Osteoblast (primary cell): Measurements from ENCODE around the gene TMEM190. TPM values are rescaled to one million over a fixed set of nuclear protein-coding genes. Genes with fewer than 3 reads are reported as not detected.
A peak's percentile ranks its signal among the peaks of the same experiment; 100 is the strongest.
"Not testable (repeated sequence)": the region's sequence is repeated elsewhere in the genome, so short reads cannot be mapped to it uniquely, and the experiment has no call there.

Experiments
- DNase-seq: peaks from one replicate; pipeline ENCODE4 v3.0.0; 2011; ENCODE audit warnings: low spot score, mixed read lengths; ENCODE audit not compliant: insufficient read length; ENCODE audit errors: missing footprints
- H2AFZ ChIP-seq: 2 replicates; pipeline ENCODE4 v1.6.0; 2011; ENCODE audit warnings: mild to moderate bottlenecking, low read length
- H3K27ac ChIP-seq: 2 replicates; pipeline ENCODE4 v1.5.1; 2011; ENCODE audit warnings: mild to moderate bottlenecking, low read depth, low read length, moderate library complexity
- H3K27me3 ChIP-seq: 2 replicates; pipeline ENCODE4 v1.6.0; 2012; ENCODE audit warnings: mild to moderate bottlenecking, control low read depth, inconsistent platforms, low read length, moderate library complexity; ENCODE audit not compliant: insufficient read depth
- H3K36me3 ChIP-seq: 2 replicates; pipeline ENCODE4 v1.5.1; 2011; ENCODE audit warnings: mild to moderate bottlenecking, low read length, control low read depth, moderate library complexity; ENCODE audit not compliant: insufficient read depth
- H3K4me1 ChIP-seq: 2 replicates; pipeline ENCODE4 v1.5.1; 2011; ENCODE audit warnings: mild to moderate bottlenecking, low read length, control low read depth, moderate library complexity; ENCODE audit not compliant: insufficient read depth
- H3K4me2 ChIP-seq: 2 replicates; pipeline ENCODE4 v1.6.0; 2011; ENCODE audit warnings: mild to moderate bottlenecking, low read length; ENCODE audit not compliant: insufficient read depth
- H3K4me3 ChIP-seq: fragments of 200-600 bp; sonication (generic); 3 replicates; pipeline ENCODE4 v1.5.1; 2012; ENCODE audit warnings: mild to moderate bottlenecking, low read length, inconsistent platforms; ENCODE audit not compliant: insufficient read depth
- H3K79me2 ChIP-seq: 2 replicates; pipeline ENCODE4 v1.6.0; 2012; ENCODE audit warnings: mild to moderate bottlenecking, low read length, control low read depth, inconsistent platforms; ENCODE audit not compliant: insufficient read depth
- H3K9me3 ChIP-seq: 2 replicates; pipeline ENCODE4 v1.5.1; 2011; ENCODE audit warnings: low read depth, low read length, control low read depth
- H4K20me1 ChIP-seq: 2 replicates; pipeline ENCODE4 v1.6.0; 2012; ENCODE audit warnings: mild to moderate bottlenecking, low read length, control low read depth; ENCODE audit not compliant: insufficient read depth
- CTCF ChIP-seq: IDR thresholded peaks from 2 replicates; pipeline ENCODE4 v1.5.1; 2011; ENCODE audit warnings: mild to moderate bottlenecking, low read depth, low read length, moderate library complexity; ENCODE audit errors: extremely low read depth
- total RNA-seq: library from RNA; depleted of rRNA; stranded (reverse); fragments of >200 nt; gene quantifications from 2 replicates; pipeline ENCODE4 v1.2.3, GENCODE V29; 2012

The TMEM190 gene
- total RNA-seq, 1 donor, result not detected

GRCh38 chr19:55418185-55418584 is 41.6 kb downstream of the TMEM190 start:
- TF ChIP-seq CTCF, result peak; percentile 91
- no peaks in the 10 kb centered on the region for H3K36me3 ChIP-seq
- no peaks in the 10 kb centered on the region for H3K9me3 ChIP-seq
- no peaks in the 10 kb centered on the region for H3K4me1 ChIP-seq
- H3K79me2 ChIP-seq, result no peaks in the 10 kb centered on the region
- H3K27ac ChIP-seq, result no peak overlapping the region
- H2AFZ ChIP-seq, result no peak overlapping the region
- no peak overlapping the region for H3K4me3 ChIP-seq
- H4K20me1 ChIP-seq, result no peaks in the 10 kb centered on the region
- DNase-seq, result peak; percentile 96
- no peak overlapping the region for H3K4me2 ChIP-seq
- peaks cover 3% of the 10 kb centered on the region for H3K27me3 ChIP-seq

- no peak overlapping the region for H3K27ac ChIP-seq
- H3K9me3 ChIP-seq, result no peaks in the 10 kb centered on the region
- H3K4me3 ChIP-seq, result no peak overlapping the region
- no peak for DNase-seq
- H2AFZ ChIP-seq, result no peak overlapping the region
- H4K20me1 ChIP-seq, result no peaks in the 10 kb centered on the region
- no peaks in the 10 kb centered on the region for H3K36me3 ChIP-seq
- no peak overlapping the region for H3K4me2 ChIP-seq
- no peak for TF ChIP-seq CTCF
- H3K79me2 ChIP-seq, result no peaks in the 10 kb centered on the region
- peaks cover 3% of the 10 kb centered on the region for H3K27me3 ChIP-seq
- no peaks in the 10 kb centered on the region for H3K4me1 ChIP-seq
Observed at GRCh38 chr19:55419103-55419502, 42.5 kb downstream of the TMEM190 start.

GRCh38 chr19:55419624-55420236 is 43.1 kb downstream of the TMEM190 start:
- Histone ChIP-seq H2AFZ (no peak overlapping the region), H3K79me2 (no peaks in the 10 kb centered on the region), H3K4me3 (no peak overlapping the region), H3K27ac (no peak overlapping the region), H3K4me1 (no peaks in the 10 kb centered on the region), H4K20me1 (no peaks in the 10 kb centered on the region), H3K9me3 (no peaks in the 10 kb centered on the region), H3K4me2 (no peak overlapping the region), H3K27me3 (peaks cover 7% of the 10 kb centered on the region), H3K36me3 (no peaks in the 10 kb centered on the region)
- TF ChIP-seq CTCF, result no peak
- DNase-seq, result no peak

GRCh38 chr19:55421281-55421680 is 44.7 kb downstream of the TMEM190 start:
- H3K36me3 ChIP-seq, H2AFZ ChIP-seq, H3K4me1 ChIP-seq, DNase-seq, H3K9me3 ChIP-seq, H4K20me1 ChIP-seq, H3K4me3 ChIP-seq, H3K27ac ChIP-seq, H3K27me3 ChIP-seq, H3K4me2 ChIP-seq, H3K79me2 ChIP-seq: not testable (repeated sequence)
